GM18499 (cell line): ENCODE measurements around the gene SEMA3C.
"Not testable (repeated sequence)": the region's sequence is repeated elsewhere in the genome, so short reads cannot be mapped to it uniquely, and the experiment has no call there.

Experiments used
- ATAC-seq: cut with Tn5 transposase; IDR thresholded peaks from one replicate; pipeline ENCODE4 v1.9.1; 2021; ENCODE audit warnings: moderate number of reproducible peaks; ENCODE audit not compliant: insufficient read depth, unreplicated experiment

The SEMA3C gene

DNA sequence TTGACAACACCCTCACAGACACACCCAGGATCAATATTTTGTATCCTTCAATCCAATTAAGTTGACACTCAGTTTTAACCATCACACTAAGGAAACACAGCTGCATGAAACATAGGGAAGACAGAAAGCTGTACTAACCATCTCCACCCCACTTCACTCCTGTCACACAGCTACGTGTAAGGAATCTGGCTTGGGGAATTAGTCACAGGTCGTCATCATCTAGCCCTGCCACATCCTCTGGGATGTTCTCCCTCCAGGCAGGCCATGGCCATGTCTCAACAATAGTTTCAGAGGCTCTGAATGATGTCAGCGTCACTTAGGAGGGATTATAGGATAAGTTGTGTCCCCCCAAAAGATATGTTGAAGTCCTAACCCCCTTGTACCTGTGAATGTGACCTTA, 10.8 kb upstream of the SEMA3C start:
- ATAC-seq = no peak

DNA sequence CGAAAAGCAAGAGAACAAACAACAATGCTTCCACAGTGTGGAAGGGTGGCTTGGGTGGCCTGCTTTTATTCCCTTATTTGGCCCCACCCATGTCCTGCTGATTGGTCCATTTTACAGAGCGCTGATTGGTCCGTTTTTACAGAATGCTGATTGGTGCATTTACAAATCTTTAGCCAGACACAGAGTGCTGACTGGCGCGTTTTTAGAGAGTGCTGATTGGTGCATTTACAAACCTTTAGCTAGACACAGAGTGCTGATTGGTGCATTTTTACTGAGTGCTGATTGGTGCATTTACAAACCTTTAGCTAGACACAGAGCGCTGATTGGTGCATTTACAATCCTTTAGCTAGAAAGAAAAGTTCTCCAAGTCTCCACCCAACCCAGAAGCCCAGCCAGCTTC, 8.1 kb upstream of the SEMA3C start:
- not testable (repeated sequence) for ATAC-seq

DNA sequence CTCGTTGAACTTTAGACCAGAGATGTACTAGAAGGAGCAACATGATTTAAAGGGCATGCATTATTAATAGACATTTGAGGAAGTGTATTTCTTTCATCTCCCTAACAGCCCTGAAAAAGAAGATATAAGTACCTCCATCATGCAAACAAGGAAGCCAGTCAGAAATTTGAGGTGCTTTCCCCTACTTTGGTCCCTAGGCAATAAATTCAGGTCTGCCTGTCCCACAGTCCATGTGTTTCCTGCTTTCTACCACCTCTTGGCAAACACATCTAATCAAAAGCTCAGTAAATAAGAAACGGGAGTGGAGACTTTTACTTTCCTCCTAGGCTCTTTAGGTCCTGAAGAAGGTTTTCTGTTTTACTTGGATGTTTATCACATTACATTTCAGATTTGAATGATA, 5.2 kb upstream of the SEMA3C start:
- no peak for ATAC-seq

DNA sequence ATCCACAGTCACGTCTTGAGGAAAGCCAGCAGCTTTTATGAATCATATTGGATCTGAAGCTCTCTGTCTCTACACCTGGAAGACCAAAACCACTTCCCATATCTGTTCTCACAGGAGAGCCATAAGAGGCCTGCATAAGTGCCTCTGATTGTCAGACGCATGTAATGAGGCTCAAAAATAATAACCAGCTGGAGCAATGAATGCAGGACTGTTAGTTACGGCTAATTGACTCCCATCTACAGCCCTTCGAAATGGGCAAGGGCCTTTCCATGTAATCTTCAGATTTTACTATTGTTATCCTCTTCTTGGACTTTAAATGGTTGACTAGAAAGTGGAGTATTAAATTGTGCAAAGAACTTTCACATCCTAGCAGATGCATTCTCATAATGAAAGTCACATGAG, 4.4 kb upstream of the SEMA3C start:
- ATAC-seq = no peak

DNA sequence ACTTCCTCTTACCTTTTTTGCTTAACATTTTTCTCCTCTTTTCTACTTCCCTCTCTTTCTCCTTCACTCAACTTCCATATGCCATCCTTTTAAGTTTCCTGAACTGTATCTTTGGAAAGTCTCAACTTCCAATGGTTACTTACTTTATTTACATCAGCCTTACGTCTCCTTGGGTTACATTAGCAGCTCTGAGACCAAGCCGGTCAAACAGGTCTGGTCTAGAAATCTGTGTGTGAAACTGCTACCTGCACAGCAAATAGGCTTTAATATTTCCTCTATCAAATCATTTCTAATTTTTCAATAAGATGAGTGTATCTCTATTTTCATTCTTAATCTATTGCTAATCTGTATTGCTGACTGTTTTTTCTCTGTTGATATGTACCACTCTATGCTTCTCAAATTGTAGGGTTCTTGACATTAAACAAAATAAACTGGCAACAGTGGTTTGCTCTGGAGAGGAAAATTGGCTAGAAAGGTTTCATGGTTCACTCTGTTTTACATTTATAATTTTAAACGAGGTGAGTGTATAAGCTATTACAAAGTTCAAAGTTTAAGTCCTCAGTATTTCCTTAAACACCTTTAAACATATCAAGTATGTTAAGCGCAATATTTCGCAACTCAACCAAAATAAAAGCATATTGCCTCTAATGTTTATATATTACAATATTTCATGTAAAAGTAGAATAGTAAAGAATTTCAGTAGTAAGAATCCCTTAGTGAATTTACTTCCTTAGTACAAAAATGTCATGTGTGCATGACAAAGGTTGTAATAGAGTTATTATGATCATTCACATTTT, 3.6 kb upstream of the SEMA3C start:
- no peak for ATAC-seq

DNA sequence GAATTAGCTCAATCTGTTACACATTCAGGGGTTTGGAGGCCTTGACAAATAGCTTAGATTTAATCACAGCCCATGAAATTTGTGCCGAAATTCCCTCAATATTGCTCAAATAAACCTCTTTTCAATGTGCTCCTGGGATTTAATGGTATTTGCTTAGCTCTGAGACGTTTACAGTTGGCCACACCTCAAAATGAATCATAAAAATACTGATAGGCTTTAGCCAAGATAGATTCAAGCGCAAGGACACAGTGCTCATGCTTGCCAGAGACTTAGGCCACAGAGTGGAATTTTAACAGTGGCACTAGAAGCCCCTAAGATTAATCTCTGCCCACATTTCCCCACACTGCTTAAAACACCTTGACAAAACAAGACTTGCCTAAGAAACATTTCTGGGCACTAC, 2.3 kb upstream of the SEMA3C start:
- ATAC-seq = no peak

DNA sequence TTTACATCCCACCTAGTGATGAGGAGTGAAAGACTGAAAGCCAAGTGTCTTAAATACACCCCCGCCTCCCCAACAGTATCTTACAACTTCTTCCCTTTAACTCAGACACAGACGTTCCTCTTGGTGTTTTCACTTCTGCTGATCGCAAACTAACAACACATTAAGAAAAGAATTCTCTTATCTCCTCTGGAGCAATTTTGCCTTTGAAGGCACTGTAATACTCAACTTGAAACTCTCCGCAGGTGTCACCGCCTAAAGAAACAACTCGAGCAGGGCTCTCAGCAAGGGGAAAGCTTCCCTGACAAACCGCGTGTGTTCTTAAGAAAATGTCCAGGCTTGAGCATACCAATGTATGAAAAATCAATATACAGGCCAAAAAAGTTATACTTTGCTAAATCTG, 452 bp downstream of the SEMA3C start:
- peak; percentile 47 for ATAC-seq

DNA sequence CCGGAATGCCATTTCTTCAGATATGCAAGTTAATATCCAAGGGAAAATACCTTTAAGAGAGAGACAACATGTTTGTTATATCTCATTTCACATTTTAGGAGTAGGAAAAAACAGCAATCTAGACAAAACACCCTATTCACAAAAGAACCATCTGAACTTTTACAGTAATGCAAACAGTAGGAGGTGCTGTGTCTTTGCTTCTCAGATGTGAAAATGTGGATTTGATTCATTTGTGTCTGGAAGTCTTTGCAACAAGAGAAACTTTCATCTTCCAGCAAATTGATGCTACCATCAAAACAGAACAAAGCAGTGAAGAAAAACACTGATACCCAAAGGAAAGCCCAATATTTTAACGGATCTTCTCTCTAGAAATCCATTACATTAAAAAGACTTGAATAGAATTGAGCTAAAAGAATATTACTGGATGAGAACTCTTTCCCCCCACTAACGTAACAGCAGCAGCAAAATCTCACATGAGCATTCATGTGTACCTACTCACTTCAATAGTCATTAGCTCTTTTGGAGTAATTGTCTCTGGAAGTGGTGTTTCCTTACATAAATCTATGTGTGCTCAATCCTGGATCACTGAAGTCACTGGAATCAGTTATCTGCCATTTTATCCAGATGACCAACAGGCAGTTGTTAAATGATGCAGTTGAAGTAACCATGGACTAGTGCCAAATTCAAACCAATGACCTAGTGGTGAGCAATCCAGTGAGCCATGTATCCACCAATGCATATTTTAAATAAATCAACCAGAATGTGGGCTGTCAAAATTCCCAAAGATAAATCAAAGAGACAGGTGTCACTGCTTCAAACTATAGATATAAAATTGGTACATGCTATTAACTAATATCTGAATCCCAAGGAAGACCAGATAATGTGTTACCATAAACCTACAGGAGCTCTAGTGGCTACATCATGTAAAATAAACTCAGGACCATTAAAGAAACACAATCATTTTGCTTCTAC, 1.8 kb downstream of the SEMA3C start:
- no peak for ATAC-seq

DNA sequence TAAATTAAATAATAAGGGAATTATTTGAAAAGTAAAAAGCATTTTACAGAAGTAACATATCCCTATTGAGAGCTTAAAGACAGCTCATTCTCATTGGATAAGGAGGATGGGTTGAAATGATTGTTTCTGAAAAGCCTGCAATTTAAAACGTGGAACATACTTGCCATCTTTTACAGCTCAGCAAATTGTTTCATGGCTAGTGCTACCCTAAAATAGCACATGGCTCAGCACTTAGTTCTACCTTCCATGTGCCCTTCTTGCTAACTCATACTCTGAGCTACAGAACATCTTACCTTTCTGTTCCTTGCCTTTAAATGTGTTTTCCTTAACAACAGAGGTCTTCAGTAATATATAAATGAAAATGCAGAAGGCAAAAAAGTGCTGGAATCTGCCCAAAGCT, 8.6 kb downstream of the SEMA3C start:
- ATAC-seq = no peak

DNA sequence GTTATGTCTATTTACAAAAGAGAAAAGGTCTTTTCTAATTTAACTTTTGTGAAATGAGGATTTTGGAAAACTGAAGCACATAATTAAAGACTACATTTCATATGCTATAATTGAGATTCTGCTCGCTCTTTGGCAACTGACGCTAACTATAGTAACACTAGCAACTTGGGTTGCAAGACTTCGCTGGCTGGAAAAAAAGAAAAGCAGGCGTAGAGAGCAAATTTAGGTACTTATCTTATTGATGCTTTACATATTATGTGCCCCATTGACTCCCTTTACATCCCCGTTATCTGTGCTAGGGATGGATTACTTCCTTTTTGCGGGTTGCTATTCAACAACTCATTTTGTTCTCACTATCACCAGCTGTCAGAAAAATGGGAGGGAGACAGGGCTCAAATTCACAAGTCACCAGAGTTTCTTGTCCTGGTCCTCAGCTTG, 10.5 kb downstream of the SEMA3C start:
- no peak for ATAC-seq

DNA sequence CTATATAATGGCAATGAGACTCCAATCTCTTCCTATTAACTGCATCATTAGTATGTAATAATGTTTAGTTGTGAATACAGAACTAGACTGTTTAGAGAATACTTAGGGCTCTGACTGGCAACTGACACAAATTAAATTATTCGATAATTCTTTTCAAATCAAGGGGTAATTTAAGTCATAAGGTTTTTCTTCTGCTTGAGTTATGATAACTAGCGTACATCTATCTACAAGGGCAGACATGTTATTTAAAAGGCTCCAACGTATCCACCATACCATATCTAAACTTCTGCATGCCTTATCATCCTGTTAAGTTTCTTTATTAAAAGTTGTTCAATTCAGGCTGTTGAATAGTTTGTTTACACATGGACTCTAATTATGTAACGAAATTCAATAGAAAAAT, 11.2 kb downstream of the SEMA3C start:
- no peak for ATAC-seq

DNA sequence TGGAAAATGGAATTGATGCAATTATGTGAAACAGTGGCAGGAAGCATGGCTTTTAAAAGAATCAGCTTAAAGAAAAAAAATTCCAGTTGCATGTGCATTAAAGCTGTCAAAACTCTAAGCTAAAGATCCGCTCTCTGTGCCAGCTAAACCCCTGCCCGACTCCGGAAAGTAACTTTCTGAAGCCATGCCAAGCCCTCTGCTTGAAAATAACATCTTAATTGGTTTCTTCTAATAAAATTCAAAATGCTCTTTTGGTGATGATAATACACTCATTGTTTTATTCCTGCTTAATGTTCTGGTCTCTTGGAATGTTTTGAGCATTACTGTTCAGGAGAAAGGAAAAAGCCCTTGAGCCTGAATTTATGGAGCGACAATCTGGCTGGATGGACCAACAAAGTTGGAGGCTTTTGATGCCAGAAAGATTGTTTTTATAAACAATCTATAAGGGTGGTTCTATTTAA, 11.7 kb downstream of the SEMA3C start:
- no peak for ATAC-seq

DNA sequence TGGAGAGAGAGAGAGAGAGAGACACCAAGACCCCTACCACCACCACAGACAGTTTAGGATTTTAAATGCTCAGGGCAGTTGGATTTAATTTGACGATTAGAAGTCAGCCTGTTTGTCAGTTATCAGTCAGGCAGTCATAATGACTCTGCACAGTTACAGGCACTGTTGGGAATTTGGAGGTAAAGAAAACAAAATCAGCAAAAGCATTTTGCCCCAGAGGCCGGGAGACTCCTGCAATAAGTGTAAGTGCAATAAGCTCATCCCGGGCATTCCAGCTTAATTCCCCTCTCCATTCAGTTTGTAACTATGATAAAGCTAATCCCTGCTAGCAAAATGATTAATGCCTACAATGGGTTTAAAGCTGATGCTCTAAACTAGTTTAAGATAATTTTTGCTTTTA, 13.5 kb downstream of the SEMA3C start:
- no peak for ATAC-seq

DNA sequence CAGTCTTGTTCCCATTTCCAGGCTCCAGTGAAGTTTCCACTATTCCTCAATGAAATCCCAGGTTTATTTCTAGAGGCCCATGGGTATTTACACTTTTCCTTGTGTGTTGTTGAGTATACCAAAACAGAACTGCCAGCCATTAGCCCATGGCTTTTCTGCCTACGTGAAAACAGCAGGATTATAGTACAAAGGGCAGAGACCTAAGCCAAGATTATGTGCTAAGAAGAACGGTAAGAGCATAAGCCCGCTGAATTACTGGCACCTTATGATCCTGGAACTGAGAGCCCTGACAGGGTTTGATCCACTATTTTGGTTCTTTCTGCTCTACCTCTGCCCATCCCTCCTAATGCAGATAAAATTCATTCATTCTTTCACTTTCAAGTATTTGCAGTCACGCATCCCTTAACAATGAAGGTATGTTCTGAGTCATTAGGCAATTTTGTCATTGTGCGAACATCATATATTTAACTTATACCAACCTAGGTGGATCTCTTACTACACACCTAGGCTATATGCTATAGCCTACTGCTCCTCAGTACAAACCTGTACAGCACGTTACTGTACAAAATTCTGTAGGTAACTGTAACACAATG, 16.0 kb downstream of the SEMA3C start:
- ATAC-seq = no peak

DNA sequence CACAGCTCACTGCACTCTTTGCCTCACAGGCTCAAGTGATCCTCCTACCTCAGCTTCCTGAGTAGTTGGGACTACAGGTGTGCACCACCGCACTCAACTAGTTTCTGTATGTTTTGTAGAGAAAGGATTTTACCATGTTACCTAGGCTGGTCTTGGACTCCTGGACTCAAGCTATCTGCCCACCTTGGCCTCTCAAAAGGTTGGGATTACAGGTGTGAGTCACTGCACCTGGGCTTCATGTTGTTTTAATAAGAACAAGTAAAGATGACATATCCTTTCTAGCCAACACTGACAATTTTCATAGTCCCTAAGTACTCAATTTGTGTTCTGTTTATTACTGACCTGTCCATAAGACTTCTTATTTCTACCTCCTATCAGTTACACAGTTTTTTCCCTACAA, 16.8 kb downstream of the SEMA3C start:
- no peak for ATAC-seq

DNA sequence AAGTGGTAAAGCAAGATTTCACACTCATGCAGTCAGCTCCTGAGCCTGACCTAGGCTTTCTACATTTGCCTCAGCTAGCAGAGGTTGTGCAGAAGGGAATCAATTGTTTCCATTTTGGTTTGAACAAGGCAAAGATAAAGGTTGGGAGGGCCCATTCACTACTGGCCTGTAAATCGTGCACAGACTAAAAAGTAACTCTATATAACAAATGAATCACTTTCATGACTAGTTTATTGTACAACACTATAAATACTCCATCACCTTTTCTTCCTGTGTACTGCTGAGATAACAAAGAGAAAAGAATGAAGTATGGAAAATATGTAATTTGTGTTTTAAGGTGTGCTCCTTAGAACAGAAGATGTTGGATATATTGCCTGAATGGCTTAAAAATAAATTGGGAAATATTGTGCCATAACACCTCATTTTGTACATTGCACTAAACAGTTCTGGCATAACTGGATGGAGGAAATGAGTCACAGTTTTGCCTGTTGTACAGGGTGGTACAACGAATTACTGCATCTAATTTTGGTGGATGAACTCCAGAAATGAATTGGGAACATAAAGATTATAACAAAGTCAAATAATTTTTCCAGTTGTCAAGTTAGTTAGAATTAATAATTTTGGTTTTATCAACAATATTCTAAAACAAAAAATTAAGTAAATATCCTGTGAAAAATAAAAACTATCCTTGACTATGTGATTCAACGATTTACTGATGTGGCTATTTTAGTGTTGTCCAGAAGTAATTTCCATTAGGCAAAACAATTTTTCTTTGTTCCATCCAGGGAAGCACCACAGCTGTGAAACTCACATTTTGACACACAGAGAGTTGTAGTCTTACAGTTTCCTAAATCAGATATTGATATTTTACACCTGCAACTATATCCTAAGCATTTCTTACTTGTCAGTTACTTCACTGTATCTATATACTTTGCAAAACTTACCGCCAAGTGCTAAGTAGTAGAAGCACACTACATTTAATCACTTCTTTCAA, 18.0 kb downstream of the SEMA3C start:
- ATAC-seq = no peak

DNA sequence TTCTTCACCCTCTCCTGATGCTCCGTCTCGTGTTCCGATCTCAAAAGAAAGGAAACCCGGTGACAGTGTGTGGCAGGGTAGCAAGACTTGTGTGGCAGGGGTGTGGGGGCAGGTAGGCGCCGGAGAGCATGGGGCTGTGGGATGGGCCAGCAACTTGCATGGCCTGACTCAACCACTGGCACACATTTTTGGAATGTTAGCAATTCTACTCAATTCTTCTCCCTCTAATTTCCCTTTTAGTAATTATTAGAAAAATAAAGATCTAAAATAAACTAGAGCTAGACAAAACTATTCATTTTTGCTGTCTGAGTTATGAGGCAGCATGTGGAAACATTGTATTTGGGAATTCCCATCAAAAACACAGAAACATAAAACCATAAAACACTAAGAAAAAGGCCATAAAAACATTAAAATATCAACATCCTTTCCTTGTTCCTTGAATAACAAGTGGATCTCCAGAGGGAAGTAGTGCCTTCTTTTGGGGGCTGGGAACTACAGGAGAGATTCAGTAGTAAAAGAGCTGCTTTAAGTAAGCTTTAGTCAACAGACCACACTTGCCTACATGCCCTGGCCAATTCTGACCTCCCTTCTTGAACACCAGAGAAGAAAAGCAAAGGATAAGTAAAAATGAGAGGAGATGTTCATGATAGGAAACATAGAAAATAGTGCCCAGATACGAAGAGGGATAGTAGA, 21.8 kb downstream of the SEMA3C start:
- ATAC-seq = no peak

DNA sequence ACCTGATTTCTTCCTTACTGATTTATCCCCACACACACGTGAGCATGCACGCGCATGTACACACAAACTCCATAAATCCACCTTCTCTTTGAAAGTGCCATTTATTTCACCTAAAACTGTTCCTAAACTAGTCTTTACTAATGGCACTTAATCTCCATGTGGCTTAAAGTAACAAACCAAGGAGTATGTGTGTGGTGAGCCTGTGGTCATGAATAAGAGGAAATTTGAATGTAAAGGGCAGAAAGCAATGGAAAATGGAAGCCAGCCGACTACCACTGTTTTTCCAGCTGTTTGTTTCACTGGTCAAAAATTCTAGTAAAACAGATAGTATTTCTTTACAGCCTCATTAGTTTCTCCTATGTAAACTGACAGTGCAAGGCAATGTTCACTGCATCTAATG, 23.8 kb downstream of the SEMA3C start:
- no peak for ATAC-seq

DNA sequence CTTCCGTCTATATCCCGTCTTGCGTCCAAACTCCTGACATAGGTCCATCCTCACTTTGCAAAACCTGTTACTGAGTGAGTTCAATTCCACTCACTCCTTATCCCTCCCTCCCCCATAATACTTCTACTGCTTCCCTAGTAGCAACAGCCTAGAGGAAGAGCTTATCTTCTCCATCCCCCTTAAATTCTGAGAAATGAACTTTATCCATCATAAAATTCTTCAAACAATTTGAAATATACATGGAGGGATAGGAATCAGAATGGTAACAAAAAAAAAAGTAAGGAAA, 27.6 kb downstream of the SEMA3C start:
- no peak for ATAC-seq
